Suprapubic skin (tissue), 4 donors: ENCODE measurements around the gene NOD1. TPM values are rescaled to one million over a fixed set of nuclear protein-coding genes. Genes with fewer than 3 reads are reported as not detected.

ENCODE experiments used
- DNase-seq, 2 donors: peaks; one replicate each; pipeline ENCODE4 v3.0.0-alpha.2; 2019; ENCODE audit warnings: low spot score in 2 of 2
- H3K27ac ChIP-seq: fragments of 200-600 bp; sonication (generic); one replicate; pipeline ENCODE4 v1.5.1; 2019
- H3K27me3 ChIP-seq: fragments of 200-600 bp; sonication (generic); one replicate; pipeline ENCODE4 v1.5.1; 2019
- H3K36me3 ChIP-seq: fragments of 200-600 bp; sonication (generic); one replicate; pipeline ENCODE4 v1.5.1; 2019
- H3K4me1 ChIP-seq: fragments of 200-600 bp; sonication (generic); one replicate; pipeline ENCODE4 v1.5.1; 2019
- H3K4me3 ChIP-seq: fragments of 200-600 bp; sonication (generic); one replicate; pipeline ENCODE4 v1.5.1; 2019; ENCODE audit warnings: mild to moderate bottlenecking
- H3K9me3 ChIP-seq: fragments of 200-600 bp; sonication (generic); one replicate; pipeline ENCODE4 v1.5.1; 2019
- CTCF ChIP-seq, 2 donors: fragments of 200-600 bp in 1 of 2; fragments of 450-650 bp in 1 of 2; sonication (generic) in 1 of 2; IDR thresholded peaks; one replicate each; pipeline ENCODE4 v1.5.1; 2016 to 2019; ENCODE audit warnings: antibody characterized with exemption in 2 of 2, mild to moderate bottlenecking in 1 of 2, moderate library complexity in 1 of 2
- EP300 ChIP-seq: sonication (generic); formaldehyde crosslinking; IDR thresholded peaks from one replicate; pipeline ENCODE4 v1.6.1; 2017; ENCODE audit warnings: antibody characterized with exemption
- POLR2A ChIP-seq, 2 donors: fragments of 450-650 bp; IDR thresholded peaks; one replicate each; pipeline ENCODE4 v1.6.1; 2017; ENCODE audit warnings: antibody characterized with exemption in 2 of 2, mild to moderate bottlenecking in 2 of 2, moderate library complexity in 2 of 2
- POLR2AphosphoS5 ChIP-seq, 3 donors: sonication (generic); formaldehyde crosslinking; IDR thresholded peaks; one replicate each; pipeline ENCODE4 v1.6.1; 2017; ENCODE audit warnings: antibody characterized with exemption in 3 of 3
- WGBS: methylation state at CpG from one replicate; pipeline ENCODE4 v1.1.5; 2018; 5-methylcytosine and 5-hydroxymethylcytosine counted together
- total RNA-seq, 4 donors: library from RNA; depleted of rRNA; stranded (reverse); fragments of >200 nt; gene quantifications; one replicate each; pipeline ENCODE4 v1.1.0, GENCODE V29; 2016

The NOD1 gene
- total RNA-seq, 4 donors from 2014 or later: 9.2 to 22.8 (median 13.4) TPM

- H3K9me3 ChIP-seq: no peaks in the 10 kb centered on the region
- H3K4me3 ChIP-seq: peak overlapping the region; percentile 97
- peaks cover 1% of the 10 kb centered on the region for H3K36me3 ChIP-seq
- 34% methylated on average over 15 of the region's 15 CpGs for WGBS
- DNase-seq: no peak
- H3K27me3 ChIP-seq: no peaks in the 10 kb centered on the region
- H3K4me1 ChIP-seq: peaks cover 39% of the 10 kb centered on the region
- no peak for TF ChIP-seq POLR2AphosphoS5 (IDR thresholded peaks at IDR 0.05)
- no peak for TF ChIP-seq POLR2A (IDR thresholded peaks at IDR 0.05)
- TF ChIP-seq CTCF (IDR thresholded peaks at IDR 0.05): no peak
- TF ChIP-seq EP300: no peak
- H3K27ac ChIP-seq: peak overlapping the region; percentile 85
Observed at GRCh38 chr7:30503274-30504212, 25.0 kb upstream of the NOD1 start.

GRCh38 chr7:30502470-30503251 is 24.1 kb upstream of the NOD1 start:
- no peaks in the 10 kb centered on the region for H3K9me3 ChIP-seq
- TF ChIP-seq EP300: no peak
- H3K4me3 ChIP-seq: no peak overlapping the region
- peaks cover 36% of the 10 kb centered on the region for H3K4me1 ChIP-seq
- WGBS: 63% methylated on average over 2 of the region's 2 CpGs
- H3K36me3 ChIP-seq: peaks cover 5% of the 10 kb centered on the region
- no peaks in the 10 kb centered on the region for H3K27me3 ChIP-seq
- no peak overlapping the region for H3K27ac ChIP-seq
- DNase-seq: no peak

GRCh38 chr7:30501264-30501663 is 22.7 kb upstream of the NOD1 start:
- 90% methylated on average over 5 of the region's 5 CpGs for WGBS
- no peak for DNase-seq
- TF ChIP-seq EP300 (no peak), POLR2A (IDR thresholded peaks at IDR 0.05) (no peak), POLR2AphosphoS5 (IDR thresholded peaks at IDR 0.05) (no peak), CTCF (IDR thresholded peaks at IDR 0.05) (no peak)
- Histone ChIP-seq H3K9me3 (no peaks in the 10 kb centered on the region), H3K27ac (no peak overlapping the region), H3K27me3 (no peaks in the 10 kb centered on the region), H3K36me3 (peaks cover 14% of the 10 kb centered on the region), H3K4me1 (peaks cover 36% of the 10 kb centered on the region), H3K4me3 (no peak overlapping the region)

DNA sequence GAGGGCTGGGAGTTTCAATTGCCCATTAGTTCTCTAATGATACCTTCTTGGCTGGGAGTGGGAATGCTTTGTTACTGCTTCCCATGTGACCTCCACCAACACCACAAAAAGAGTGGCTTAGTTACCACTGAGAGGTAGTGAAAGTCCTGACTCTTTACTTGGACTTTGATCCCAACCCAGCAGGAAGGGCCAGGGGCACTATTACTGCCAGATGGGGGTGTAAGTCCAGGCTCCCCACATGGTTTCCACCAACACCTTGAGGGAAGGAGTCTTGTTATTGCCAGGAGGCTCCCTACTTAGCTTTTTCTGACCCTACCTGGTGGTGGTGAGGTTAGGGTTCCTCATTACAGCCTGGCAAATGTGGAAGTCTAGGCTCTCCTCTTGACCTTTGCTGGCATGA is 14.6 kb upstream of the NOD1 start:
- H3K4me1 ChIP-seq: no peaks in the 10 kb centered on the region
- no peak overlapping the region for H3K27ac ChIP-seq
- TF ChIP-seq EP300: no peak
- TF ChIP-seq POLR2A (IDR thresholded peaks at IDR 0.05): no peak
- no peak for TF ChIP-seq POLR2AphosphoS5 (IDR thresholded peaks at IDR 0.05)
- no peak for TF ChIP-seq CTCF (IDR thresholded peaks at IDR 0.05)
- H3K36me3 ChIP-seq: peaks cover 10% of the 10 kb centered on the region
- no peak overlapping the region for H3K4me3 ChIP-seq
- no peaks in the 10 kb centered on the region for H3K9me3 ChIP-seq
- no peaks in the 10 kb centered on the region for H3K27me3 ChIP-seq
- no peak for DNase-seq

- TF ChIP-seq POLR2AphosphoS5 (IDR thresholded peaks at IDR 0.05) (no peak), EP300 (no peak), POLR2A (IDR thresholded peaks at IDR 0.05) (no peak), CTCF (IDR thresholded peaks at IDR 0.05) (no peak)
- H3K9me3 ChIP-seq: no peaks in the 10 kb centered on the region
- no peak for DNase-seq
Observed at GRCh38 chr7:30491417-30491816, 12.8 kb upstream of the NOD1 start.

More at GRCh38 chr7:30491417-30491816, 12.8 kb upstream of the NOD1 start:
- Histone ChIP-seq H3K36me3 (peaks cover 2% of the 10 kb centered on the region), H3K27me3 (no peaks in the 10 kb centered on the region), H3K4me3 (no peak overlapping the region), H3K4me1 (no peaks in the 10 kb centered on the region), H3K27ac (no peak overlapping the region)
